Activated T-cell treated with anti-CD3 and anti-CD28 coated beads, Interleukin-2, amount 50 U/mL, for 1 hour (primary cell): ENCODE data around the gene YAF2.
"Not testable (repeated sequence)": the region's sequence is repeated elsewhere in the genome, so short reads cannot be mapped to it uniquely, and the experiment has no call there.

Experiments
- DNase-seq: peaks from one replicate; pipeline ENCODE4 v3.0.0-alpha.2; 2020

YAF2 gene

DNA sequence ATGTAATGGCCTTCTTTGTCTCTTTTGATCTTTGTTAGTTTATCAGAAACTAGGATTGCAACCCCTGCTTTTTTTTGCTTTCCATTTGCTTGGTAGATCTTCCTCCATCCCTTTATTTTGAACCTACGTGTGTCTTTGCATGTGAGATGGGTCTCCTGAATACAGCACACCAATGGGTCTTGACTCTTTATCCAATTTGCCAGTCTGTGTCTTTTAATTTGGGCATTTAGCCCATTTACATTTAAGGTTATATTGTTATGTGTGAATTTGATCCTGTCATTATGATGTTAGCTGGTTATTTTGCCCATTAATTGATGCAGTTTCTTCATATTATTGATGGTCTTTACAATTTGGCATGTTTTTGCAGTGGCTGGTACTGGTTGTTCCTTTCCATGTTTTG, 14.6 kb upstream of the YAF2 start:
- not testable (repeated sequence) for DNase-seq

DNA sequence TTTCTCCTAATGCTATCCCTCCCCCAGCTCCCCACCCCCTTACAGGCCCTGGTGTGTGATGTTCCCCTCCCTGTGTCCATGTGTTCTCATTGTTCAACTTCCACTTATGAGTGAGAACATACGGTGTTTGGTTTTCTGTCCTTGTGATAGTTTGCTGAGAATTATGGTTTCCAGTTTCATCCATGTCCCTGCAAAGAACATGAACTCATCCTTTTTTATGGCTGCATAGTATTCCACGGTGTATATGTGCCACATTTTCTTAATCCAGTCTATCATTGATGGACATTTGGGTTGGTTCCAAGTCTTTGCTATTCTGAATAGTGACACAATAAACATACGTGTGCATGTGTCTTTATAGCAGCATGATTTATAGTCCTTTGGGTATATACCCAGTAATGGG, 11.0 kb upstream of the YAF2 start:
- not testable (repeated sequence) for DNase-seq

DNA sequence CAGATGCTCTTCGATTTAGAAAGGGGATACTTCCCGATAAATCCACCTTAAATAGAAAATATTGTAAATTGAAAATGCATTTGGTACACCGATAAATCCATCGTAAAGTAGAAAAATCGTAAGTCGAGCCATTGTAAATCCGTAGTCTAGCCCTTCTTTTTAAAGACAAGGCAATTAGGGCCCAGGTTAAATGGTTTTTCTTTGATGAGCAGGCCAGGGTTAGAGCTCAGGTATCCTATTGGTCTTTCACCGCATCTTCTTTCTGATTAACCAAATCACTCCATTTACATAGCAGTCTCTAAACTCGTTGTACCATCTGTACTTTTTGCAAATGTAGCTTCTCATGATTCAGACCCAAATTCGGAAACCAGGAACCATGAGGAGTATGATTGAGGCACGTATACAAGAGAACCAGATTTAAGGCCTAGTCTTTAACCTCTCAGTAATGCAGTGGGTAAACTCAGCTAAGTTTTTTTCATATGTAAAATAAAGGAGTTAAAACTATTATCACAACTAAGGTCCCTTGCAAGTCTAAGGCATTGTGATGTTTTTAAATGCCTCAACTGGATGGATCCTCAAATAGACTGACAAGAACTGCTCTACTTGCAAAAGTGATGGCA, 2.2 kb upstream of the YAF2 start:
- DNase-seq = no peak

DNA sequence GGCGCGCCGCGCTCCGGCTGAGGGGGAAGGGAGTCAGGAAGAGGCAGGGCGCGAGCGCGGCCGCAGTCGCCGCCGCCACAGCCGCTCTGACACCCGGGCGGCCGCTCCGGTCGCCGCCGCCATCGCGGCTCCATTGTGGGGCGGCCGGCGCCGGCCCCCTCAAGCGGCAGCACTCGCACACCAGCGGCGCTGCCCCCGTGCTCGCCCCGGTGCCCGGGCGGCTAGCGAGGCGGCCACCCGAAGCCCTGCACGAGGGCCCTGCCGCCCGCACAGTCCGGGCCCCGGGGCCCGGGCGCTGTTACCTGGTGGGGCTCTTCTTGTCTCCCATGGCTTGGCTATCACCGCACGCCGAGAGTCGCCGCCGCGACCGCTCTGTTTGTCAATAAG, 202 bp downstream of the YAF2 start:
- no peak for DNase-seq

DNA sequence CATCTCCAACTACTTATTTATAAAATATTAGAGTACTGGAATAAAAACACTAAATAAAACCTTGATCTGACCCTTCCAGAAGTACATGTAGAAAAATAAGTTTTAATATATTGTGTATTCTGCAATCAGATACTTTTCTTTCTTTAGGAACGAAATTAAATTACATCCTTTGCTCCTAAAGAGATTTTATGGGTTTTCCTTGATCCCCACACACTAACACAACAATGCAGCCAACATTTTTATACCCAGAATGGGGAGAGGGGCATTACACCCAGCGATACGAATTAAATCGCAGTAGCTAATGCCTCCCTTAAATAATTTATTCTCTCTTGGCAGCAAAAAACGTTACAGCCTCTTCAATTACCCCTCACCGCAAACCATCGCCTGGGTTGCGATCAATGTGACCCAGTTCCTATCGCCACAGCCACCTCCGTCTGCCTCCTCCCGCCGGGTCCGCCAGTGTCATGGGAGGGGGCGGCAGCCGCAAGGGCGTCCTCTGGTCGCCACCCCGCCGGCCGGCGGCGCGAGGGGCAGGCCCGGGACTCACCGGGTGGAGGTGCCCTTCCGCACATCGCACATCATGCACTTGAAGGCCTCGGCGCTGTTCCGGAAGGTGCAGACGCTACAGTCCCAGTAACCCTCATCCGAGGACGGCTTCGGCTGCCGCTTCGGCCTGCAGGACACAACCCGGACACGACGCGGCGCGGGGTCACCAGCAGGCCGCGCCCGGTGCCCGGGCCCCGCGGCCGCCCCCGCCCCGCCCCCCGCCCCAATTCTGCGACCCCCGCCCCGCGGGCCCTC, 796 bp downstream of the YAF2 start:
- DNase-seq = peak; percentile 74

DNA sequence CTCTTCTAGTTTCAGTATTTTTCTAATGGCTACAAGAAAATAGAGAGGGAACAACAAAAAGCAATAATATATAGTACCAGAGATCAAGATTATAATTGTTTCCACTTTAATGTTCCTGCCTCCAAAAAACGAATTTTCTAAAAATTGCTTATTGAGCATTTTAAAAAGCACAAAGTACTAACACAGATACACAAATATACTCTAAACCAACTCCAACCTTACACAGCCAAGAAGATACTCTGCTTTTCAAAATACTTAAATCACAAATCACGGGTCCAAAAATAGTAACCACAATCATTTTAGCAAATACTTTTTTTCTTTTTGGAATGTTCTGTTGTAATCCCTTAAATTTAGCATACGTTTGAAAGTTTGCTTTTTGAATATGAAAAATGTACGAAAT, 2.0 kb downstream of the YAF2 start:
- DNase-seq = no peak

DNA sequence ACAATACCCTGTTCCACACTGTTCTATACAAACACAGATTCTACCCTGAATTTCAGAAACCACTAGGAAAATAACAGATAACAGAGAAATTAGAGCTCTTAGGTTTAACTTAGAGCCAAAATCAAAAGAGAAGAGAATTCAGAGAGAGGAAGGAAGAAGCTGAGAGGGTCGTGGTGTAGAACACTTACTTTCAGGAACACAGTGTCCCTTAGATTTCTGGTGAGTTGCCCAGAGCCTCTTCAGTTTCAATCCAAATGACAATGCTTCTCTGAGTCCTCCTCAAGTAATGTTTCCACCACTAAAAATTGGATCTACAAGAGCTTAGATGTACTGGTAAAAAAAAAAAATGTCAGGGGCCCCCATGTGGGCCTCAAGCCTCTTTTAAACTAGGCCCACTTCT, 2.6 kb downstream of the YAF2 start:
- no peak for DNase-seq

DNA sequence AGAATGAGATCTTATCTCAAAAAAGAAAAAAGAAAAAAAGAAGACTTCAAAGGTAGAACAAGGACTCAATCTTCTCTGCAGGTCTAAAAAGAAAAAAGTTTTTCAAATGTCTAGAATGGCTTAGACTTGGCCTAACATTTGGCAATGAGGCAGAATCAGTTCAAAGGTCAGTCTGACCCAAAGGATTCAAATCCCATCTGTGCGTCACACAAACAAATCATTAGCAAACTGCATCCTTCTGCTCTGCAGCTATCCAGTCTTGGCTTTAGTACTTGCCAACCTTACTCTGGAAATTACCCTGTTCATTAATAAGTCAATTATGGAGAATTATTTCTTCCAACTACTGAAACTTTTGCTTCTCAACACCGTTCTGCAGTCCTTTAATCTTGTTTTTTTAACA, 3.1 kb downstream of the YAF2 start:
- no peak for DNase-seq

DNA sequence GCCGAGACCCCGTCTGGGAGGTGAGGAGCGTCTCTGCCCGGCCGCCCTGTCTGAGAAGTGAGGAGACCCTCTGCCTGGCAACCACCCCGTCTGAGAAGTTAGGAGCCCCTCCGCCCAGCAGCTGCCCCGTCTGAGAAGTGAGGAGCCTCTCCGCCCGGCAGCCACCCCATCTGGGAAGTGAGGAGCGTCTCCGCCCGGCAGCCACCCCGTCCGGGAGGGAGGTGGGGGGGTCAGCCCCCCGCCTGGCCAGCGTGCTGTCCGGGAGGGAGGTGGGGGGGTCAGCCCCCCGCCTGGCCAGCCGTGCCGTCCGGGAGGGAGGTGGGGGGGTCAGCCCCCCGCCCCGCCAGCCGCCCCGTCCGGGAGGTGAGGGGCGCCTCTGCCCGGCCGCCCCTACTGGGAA, 10.5 kb downstream of the YAF2 start:
- DNase-seq = not testable (repeated sequence)

DNA sequence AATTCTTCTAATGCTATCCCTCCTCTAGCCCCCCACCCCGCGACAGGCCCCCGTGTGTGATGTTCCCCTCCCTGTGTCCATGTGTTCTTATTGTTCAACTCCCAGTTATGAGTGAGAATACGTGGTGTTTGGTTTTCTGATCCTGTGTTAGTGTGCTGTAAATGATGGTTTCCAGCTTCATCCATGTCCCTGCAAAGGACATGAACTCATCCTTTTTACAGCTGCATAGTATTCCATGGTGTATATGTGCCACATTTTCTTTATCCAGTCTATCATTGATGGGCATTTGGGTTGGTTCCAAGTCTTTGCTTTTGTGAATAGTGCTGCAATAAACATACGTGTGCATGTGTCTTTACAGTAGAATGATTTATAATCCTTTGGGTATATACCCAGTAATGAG, 13.5 kb downstream of the YAF2 start:
- not testable (repeated sequence) for DNase-seq

DNA sequence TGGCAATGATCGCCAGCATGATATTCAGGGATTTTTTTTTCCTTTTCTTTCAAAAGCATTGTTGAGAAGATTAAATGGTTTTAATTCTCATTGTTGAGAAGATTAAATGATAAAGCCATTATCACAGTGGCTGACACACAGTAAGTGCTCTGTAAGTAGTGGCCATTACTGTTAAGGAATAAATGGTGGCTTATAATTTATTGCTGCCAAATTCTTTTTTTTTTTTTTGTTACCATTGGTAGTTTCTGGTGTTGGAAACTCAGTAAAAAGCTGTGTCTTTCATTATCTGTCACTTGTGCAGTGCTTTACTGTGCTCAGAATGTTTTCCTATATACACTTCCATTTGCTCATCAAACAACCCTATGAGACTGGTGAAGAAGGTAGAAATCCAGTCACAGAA, 15.3 kb downstream of the YAF2 start:
- DNase-seq = no peak

DNA sequence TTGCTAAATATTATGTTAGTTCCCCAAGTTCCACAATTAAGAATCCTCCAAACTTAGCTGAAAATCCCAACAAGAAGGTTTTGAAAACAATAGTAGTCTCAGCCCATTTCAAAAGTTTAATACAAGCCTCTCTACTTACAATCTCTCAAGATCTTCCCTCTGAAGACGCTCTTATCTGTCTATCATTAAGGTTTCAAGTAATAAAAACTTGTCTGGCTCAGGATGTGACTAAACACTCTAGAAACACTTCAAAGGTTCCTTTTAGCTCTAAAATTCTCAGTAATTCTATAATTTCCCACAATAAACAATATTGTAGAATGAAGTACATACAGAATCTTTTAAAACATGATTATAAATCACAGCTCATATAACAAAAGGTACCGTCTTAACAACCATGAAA, 16.3 kb downstream of the YAF2 start:
- no peak for DNase-seq

DNA sequence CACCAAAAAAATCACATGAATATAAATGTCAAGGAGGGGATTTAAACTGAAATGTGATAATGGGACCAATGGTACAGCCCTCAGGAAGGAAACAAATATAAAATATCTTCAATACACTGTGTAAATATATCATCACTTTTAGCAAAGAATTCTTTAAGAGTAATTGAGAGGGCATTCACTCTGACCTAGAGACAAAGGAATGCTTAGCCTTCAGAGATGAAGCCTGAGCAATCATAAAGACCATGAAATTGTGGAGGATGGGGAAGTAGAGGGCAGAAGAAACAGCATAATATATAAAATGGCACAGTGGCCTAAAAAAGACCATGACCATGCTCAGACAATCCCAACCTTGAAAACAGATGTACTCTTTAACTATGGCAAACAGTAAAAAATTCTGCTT, 20.4 kb downstream of the YAF2 start:
- no peak for DNase-seq

DNA sequence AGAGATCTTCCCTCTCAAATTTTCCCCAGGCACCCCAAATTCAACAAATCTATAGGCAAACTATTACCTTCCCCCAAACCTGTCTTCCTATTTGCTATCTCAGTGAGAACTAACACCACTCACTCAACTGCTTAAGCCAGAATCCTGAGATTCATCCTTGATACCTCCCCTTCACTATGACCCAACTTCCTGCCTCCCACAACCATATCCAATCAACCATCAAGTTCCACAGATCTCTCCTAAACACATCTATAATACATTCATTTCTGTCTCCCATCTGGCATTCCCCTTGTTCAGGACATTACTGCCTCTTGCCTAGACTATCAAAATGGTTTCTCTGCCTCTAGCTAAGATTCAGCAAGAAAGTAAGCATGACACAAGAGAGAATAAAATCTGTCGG, 21.3 kb downstream of the YAF2 start:
- DNase-seq = no peak

DNA sequence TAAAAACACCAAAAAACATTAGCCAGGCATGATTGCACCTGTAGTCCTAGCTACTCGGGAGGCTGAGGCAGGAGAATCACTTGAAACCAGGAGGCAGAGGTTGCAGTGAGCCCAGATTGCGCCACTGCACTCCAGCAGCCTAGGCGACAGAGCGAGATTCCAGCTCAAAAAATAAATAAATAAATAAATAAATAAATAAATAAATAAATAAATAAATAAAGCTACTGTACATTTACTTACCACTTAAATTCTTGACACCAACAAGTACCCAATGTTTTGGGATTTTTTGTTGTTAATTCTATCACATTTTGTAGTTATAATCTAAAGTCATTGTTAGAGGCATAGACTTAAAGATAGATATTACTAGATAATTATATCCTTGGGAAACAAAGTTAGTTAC, 22.3 kb downstream of the YAF2 start:
- not testable (repeated sequence) for DNase-seq

DNA sequence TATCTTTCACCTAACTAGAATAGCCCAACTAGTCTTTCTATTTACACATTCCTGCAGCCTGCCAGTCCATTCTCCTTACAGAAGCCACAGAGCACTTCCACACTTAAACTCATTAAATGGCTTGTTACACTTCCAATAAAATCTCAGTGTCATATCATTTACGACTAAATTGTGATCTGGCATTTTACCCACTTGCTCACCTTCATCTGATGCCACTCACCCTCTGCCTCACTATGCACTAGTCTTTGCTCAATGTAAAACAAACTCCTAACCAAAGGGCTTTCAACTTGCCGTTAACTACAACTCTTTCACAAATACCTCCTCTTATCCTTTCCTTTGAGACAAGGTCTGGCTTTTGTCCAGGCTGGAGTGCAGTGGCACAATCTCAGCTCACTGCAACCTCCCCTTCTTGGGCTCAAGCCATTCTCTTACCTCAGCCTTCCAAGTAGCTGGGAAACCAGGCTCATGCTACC, 24.1 kb downstream of the YAF2 start:
- DNase-seq = no peak

DNA sequence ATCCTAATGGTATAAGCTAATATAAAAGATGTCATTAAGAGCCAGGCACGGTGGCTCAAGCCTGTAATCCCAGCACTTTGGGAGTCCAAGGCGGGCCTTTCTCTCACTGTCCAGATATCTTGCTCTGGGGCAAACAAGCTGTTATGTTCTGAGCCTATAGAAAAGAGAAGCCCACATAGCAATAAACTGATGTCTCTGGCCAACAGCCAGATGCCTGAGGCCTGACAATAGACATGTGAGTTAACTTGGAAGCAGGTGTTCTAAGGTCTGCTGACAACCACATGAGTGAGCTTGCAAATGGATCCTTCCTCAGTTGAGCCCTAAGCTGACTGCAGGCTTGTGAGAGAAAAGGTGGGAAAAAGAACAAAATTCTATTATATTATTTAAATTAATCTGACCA, 25.0 kb downstream of the YAF2 start:
- DNase-seq = no peak

DNA sequence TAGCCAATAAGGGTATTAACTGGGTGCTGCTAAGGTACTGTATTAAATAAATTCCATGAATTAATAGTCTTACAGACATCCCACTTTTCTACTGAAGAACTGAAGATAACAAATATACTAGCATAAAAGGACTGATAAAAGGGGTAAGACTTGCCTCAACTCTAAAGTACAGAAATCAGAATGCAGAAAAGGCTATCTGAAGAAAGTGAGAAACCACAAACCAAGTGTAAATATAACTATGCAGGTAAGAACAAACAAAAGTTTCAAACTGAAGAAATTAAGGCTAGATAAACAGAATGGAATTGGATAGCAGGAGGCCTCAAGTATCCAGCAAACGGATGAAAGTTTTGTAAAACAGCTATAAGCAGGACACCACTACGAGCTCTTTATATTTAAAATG, 29.5 kb downstream of the YAF2 start:
- DNase-seq = no peak

DNA sequence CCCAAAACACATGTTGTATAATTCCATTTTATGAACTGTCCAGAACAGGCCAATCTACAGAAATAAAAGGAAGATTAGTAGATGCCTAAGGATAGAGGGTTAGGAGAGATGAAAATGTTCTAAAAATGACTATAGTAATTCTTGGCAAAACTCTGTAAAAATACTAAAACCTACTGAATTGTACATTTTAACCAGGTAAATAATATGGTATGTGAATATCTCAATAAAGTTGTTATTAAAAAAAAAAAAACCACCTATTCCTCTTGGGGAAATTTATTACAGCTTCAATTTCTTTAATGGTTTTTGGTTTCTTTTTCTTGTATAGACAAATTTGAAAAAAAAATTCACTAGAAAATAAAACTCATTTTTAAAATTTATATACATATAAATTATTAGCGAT, 33.2 kb downstream of the YAF2 start:
- DNase-seq = no peak

DNA sequence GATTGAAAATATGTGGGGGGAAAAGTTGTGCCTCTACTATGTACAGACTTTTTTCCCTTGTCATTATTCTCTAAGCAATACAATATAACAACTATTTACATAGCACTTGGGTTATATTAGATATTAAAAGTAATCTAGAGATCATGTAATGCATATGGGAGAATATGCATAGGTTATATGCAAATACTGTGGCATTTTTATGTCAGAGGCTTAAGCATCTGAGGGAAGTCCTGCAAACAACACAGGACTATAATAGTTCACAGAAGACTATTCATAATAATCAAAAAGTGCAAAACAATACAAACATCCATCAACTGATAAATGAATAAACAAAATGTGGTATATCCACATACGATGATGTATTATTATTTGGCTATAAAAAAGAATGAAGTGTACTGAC, 33.7 kb downstream of the YAF2 start:
- no peak for DNase-seq

DNA sequence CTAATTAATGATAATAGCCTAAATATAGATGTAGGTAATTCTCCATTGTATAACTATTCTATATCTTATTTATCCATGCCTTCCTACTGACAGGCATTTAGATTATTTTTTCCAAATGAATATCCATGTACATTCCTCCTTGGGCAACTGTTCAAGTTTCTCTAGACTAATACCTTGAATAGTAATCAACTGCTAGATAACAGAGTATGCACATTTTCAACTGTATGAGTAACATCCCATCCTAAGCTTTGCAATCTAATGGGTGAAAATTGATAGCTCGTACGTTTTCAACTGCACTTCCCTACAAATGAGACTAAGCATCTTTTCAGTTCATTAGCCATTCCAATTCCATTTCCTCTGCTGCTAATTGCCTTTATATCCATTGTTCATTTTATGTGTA, 37.0 kb downstream of the YAF2 start:
- DNase-seq = no peak

DNA sequence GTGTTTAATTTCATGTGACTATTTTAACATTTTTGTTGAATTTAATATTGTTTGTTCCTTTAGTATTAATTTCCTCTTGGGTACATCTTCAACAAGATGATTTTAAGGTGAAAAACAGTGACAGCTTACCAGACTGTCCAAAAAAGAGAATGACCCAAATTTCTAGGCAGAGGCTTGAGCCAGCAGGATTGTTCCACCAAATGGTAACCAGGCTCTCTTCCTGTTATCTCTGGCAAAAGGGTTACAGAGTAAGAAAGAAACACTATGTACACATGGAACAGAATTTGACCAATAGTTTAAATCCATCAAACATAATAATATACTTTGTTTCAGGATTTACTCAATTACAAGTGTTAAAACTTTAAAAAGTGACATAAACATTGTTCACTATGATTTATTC, 39.0 kb downstream of the YAF2 start:
- DNase-seq = no peak

DNA sequence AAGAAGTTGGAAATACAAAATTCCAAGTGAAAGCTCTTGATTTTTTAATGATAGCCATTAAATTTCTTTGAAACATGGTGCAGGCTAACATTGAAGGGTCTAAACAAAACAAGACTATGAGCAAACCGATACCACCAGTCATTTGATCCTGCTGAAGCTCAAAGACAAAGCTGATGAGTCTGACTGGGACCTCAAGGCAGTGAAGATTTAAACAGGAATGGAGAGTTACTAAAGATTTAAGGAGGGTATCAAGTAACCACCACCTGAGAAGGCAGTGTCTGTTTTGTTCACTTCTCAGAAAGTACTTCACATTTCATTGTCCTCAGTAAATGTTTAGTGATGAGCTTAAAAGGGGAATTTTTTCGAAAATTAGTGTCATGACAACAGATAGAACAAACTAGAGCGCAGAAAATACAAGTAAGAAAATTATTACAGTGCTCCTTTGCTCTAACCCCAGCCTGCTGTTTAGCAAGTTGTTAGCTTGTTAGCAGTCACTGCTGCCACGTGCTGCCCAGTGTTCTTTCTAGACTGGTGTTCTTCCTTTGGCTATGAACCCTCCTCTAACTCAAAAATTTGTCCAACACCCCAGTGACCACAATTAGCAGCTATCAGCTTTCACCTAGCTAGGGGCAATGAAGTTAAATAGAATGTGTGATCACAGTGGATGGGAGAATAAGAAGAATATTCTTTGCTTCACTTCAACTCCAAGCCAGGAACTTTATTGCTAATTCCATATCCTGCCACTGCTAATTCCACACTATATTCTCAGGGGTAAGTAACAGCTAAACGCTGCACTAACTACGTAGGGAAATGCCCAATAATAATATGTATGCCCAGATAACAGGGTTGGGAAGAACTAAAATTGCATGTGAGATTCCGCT, 41.1 kb downstream of the YAF2 start:
- no peak for DNase-seq

DNA sequence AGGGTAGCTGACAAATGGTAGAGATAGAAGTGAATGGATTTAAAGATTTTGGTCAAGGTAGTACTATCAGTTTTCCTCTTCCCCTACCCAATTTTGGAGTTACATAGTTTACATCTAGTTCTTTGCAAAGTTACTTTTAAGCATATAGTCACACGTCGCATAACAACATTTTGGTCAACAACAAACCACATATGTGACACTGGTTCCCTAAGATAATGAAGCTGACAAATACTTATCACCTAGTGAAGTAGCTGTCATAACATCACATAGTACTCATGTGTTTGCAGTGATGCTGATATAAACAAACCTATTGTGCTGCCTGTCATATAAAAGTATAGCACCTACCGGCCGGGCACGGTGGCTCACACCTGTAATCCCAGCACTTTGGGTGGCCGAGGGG, 45.4 kb downstream of the YAF2 start:
- DNase-seq = no peak
